ENCODE results near the gene TIMM23. TPM values are rescaled to one million over a fixed set of nuclear protein-coding genes. Genes with fewer than 3 reads are reported as not detected.
"Not testable (repeated sequence)": the region's sequence is repeated elsewhere in the genome, so short reads cannot be mapped to it uniquely, and the experiment has no call there.

The TIMM23 gene, protein sequence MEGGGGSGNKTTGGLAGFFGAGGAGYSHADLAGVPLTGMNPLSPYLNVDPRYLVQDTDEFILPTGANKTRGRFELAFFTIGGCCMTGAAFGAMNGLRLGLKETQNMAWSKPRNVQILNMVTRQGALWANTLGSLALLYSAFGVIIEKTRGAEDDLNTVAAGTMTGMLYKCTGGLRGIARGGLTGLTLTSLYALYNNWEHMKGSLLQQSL
- 102 and 107 TPM in 2 replicates for total RNA-seq

DNA sequence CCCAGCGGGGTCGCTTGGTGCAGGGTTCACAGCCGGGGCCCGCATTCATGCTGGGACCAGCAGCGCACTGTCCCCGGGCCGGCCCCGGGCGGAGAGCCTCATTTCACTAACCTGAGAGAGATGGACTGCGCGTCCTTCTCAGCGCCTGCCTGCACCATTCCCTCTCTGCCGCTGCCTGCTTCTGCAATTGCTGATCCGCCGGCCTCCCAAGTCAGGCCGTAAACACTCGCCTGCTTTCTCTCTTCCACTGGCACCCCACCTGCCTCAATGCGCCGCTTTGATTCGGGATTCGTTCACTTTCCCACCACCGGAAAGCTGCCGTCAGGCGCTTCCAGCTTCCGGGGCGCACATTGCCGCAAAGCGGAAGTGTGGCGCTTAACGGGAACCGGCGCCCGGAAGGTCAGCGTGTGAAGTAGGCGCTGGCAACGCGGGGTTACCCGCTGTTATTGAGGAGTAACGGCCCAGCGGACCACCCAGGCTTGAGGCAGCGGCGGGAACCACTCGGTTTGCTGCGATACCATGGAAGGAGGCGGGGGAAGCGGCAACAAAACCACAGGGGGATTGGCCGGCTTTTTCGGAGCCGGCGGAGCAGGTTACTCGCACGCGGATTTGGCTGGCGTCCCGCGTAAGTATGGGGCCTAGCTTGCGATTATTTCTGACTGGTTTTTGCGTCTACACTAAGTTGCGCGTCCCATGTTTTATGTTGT lies at the start of gene TIMM23:
Gene TIMM23, plus strand, starts transcription at position 384 of the 707 bp plus-strand sequence. Its CDS starts 136 bp downstream, at position 520.
- intact Hi-C loops (cut with micrococcal nuclease) = loop anchor here (2.0 kb wide), 1 partner anchor 51 kb away; no protein-coding TSS in a partner anchor
- peak within 1 kb of the TSS; percentile 92 for H3K27ac Mint-ChIP-seq
- H3K27me3 Mint-ChIP-seq (ENCODE audit: insufficient read depth); H3K9me3 Mint-ChIP-seq: not testable (repeated sequence)
- peak; percentile 88 for DNase-seq (ENCODE audit: low spot score)
- H3K36me3 Mint-ChIP-seq (ENCODE audit: low read depth) = peaks cover 14% of the 10 kb centered on the region
- H3K4me3 Mint-ChIP-seq = peak within 1 kb of the TSS; percentile 98
- H3K4me1 Mint-ChIP-seq (ENCODE audit: low read depth) = peaks cover 37% of the 10 kb centered on the region

DNA sequence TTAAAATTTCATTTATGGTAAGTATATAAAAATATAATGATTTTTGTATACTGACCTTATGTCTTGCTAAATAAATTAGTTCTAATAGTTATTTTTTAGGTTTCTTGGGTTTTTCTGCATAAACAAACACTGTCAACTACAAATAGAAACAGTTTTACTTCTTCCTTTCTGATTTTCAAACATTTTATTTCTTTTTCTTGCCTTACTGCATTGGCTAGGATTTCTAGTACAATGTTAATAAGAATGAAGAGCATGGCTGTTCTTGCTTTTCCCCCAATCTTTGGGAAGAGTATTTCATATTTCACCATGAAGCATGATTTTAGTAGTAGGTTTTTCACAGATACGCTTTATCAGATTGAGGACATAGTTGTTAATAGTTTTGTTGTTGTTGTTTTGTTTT lies 45.5 kb upstream of the TIMM23 start:
- H3K4me3 Mint-ChIP-seq; DNase-seq (ENCODE audit: low spot score); H3K36me3 Mint-ChIP-seq (ENCODE audit: low read depth); H3K27ac Mint-ChIP-seq; H3K4me1 Mint-ChIP-seq (ENCODE audit: low read depth); intact Hi-C loops (cut with micrococcal nuclease); H3K27me3 Mint-ChIP-seq (ENCODE audit: insufficient read depth): not testable (repeated sequence)
- peaks cover 12% of the 10 kb centered on the region for H3K9me3 Mint-ChIP-seq

DNA sequence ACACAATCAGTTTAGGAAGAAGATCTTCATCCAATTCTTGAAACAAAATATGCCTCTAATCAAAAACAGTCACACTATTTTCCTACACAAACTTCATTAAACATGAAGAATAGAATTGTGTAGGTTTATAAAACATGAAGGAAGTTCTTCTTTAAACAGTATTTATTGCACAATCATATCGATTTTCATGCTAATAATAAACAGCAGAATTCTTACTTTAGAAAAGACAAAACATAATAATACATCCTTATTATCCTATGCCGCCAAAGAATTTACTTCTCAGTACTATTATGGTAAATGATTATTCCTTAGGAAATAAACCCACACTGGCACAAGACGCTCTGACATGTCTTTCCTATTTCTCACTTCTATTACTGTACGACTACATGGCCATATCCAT lies 41.0 kb upstream of the TIMM23 start:
- peaks cover 12% of the 10 kb centered on the region for H3K9me3 Mint-ChIP-seq
- H3K4me3 Mint-ChIP-seq; DNase-seq (ENCODE audit: low spot score); H3K27me3 Mint-ChIP-seq (ENCODE audit: insufficient read depth); H3K4me1 Mint-ChIP-seq (ENCODE audit: low read depth); H3K27ac Mint-ChIP-seq; H3K36me3 Mint-ChIP-seq (ENCODE audit: low read depth); intact Hi-C loops (cut with micrococcal nuclease): not testable (repeated sequence)

DNA sequence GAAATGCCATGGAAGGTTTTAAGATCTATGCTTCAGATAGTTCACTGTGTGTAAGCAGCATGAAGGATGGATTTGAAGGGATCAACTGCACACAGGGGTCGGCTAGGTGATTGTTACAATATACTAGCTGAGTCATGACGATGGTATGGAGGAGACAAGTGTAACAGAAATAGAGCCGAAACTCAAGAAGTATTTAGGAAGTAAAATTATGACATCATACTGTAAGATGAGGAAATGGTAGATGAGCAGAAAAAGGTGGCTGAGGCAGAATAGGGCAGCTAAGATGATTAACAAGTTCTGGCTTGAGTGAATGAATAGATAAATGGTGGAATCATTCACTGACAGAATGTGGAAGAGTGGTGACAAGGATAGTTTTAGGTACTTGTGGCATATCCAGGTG lies 37.5 kb upstream of the TIMM23 start:
- H3K36me3 Mint-ChIP-seq (ENCODE audit: low read depth); H3K4me1 Mint-ChIP-seq (ENCODE audit: low read depth); H3K27ac Mint-ChIP-seq; H3K9me3 Mint-ChIP-seq; H3K4me3 Mint-ChIP-seq; DNase-seq (ENCODE audit: low spot score); H3K27me3 Mint-ChIP-seq (ENCODE audit: insufficient read depth); intact Hi-C loops (cut with micrococcal nuclease): not testable (repeated sequence)

DNA sequence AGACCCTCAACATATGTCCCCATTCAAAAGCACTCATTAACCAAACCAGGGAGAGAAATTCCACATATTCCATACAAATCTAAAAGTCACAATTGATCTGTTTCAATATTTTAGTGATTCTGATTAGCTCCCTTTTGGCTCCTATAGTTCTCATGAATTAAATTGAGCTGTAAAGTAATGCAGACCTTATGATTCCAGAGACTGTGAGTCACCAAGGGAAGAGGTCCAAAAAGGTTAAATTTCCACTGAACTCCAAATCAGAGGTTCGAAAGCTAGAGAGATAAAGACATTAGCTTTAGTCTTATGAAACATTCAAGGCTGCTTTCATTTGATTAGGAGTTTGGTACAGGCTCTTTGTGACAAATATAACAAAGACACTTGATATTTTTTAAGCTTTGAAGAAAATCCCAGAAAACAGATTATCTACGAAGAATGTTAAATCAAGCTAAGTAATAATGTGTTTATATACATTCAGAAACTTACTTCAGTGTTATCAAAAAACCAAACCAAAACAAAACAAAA lies 33.1 kb upstream of the TIMM23 start:
- DNase-seq (ENCODE audit: low spot score); H3K9me3 Mint-ChIP-seq; H3K27me3 Mint-ChIP-seq (ENCODE audit: insufficient read depth); H3K4me1 Mint-ChIP-seq (ENCODE audit: low read depth); H3K27ac Mint-ChIP-seq; H3K4me3 Mint-ChIP-seq; H3K36me3 Mint-ChIP-seq (ENCODE audit: low read depth); intact Hi-C loops (cut with micrococcal nuclease): not testable (repeated sequence)

DNA sequence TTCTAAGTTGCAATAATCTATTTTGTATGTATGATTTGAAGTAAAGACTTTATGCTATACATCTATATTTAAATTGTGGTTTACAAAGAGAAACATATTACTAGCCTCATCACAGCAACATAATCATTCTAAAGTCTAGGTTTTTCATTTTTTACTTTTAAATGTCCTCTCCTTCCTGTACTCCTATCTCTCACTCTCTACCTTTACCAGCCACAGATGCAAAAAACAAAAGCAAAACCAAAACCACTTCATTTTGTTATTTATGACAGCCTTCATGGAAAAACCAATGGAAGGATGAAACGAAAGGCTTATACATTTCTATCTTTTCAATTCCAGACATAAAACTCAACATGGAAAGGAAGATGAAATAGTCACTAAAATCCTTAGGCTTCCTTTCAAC lies 31.1 kb upstream of the TIMM23 start:
- H3K9me3 Mint-ChIP-seq; intact Hi-C loops (cut with micrococcal nuclease); H3K4me3 Mint-ChIP-seq; H3K36me3 Mint-ChIP-seq (ENCODE audit: low read depth); H3K27me3 Mint-ChIP-seq (ENCODE audit: insufficient read depth); DNase-seq (ENCODE audit: low spot score); H3K4me1 Mint-ChIP-seq (ENCODE audit: low read depth); H3K27ac Mint-ChIP-seq: not testable (repeated sequence)

DNA sequence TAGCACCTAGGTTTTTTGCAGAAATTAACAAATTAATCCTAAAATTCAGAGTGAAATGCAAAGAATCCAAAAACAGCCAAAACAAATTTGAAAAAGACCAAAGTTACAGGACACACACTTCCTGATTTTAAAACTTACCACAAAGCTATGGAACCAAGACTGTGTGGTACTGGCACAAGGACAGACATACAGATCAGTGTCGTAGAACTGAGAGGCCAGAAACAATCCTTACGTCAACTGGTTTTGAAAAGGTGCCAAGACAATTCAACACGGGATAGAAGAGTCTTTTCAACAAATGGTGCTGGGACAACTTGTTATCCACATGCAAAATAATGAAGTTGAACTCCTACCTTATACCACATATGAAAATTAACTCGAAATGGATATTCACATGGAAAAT lies 26.8 kb upstream of the TIMM23 start:
- intact Hi-C loops (cut with micrococcal nuclease); H3K9me3 Mint-ChIP-seq: not testable (repeated sequence)

DNA sequence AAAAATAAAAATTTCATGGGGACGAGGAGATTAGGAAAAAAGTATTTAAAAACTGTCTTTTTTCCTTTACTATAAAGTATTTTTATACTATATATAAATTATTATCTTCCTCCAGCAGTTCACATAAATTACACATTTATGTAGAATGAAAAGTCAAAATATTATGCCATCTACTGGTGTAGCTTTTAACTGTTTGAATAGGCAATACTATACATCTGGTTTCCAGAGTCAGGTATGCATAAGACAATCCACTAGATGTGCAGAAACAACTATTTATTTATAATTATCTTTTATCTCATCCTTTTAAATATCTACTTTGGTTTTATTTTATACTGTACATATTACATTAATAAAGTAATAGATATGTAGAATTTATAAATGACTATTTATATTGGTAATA lies 24.9 kb upstream of the TIMM23 start:
- H3K4me3 Mint-ChIP-seq; H3K4me1 Mint-ChIP-seq (ENCODE audit: low read depth); H3K36me3 Mint-ChIP-seq (ENCODE audit: low read depth); H3K9me3 Mint-ChIP-seq; H3K27ac Mint-ChIP-seq; H3K27me3 Mint-ChIP-seq (ENCODE audit: insufficient read depth); intact Hi-C loops (cut with micrococcal nuclease); DNase-seq (ENCODE audit: low spot score): not testable (repeated sequence)

More for the DNA sequence above, 26.8 kb upstream of the TIMM23 start:
- not testable (repeated sequence) for H3K4me1 Mint-ChIP-seq (ENCODE audit: low read depth); H3K4me3 Mint-ChIP-seq; H3K27me3 Mint-ChIP-seq (ENCODE audit: insufficient read depth); DNase-seq (ENCODE audit: low spot score); H3K36me3 Mint-ChIP-seq (ENCODE audit: low read depth); H3K27ac Mint-ChIP-seq

DNA sequence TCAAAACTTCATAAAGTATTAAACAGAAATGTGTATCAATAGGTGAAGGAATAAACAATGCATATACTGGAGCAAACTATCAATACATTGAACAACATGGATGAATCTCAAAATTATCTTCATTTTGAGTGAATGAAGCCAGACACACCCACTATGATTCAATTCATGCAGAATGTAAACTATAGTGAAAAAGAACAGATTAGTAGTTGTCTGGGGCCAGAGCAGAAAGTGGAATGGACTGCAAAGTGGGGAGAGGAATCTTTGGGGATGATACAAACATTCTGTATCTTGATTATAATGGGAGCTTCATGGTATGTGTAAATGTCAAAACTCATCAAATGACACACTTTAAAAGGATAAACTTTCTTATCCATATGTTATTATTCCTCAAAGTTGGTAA lies 23.5 kb upstream of the TIMM23 start:
- intact Hi-C loops (cut with micrococcal nuclease); H3K4me3 Mint-ChIP-seq; H3K27ac Mint-ChIP-seq; DNase-seq (ENCODE audit: low spot score); H3K27me3 Mint-ChIP-seq (ENCODE audit: insufficient read depth); H3K9me3 Mint-ChIP-seq; H3K4me1 Mint-ChIP-seq (ENCODE audit: low read depth); H3K36me3 Mint-ChIP-seq (ENCODE audit: low read depth): not testable (repeated sequence)

DNA sequence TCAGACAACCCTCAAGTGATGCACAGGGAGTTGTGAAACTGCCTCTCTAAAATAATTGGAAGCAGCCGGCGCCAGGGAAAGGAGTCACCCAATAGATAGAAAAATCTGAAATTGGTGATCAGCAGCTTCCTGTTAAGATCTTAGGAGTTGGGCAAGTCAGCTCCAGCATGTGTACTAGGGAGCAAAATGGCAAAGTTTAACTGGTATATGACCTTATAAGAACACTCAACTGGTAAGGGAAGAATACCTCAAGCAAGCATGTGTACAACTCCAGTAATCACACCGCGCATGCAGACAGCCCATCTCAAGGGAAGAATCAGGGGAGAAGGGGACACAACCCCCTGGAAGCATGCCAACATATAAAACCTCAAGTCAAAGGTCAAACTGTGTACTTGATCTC lies 17.9 kb upstream of the TIMM23 start:
- H3K4me3 Mint-ChIP-seq; H3K27me3 Mint-ChIP-seq (ENCODE audit: insufficient read depth); H3K9me3 Mint-ChIP-seq; H3K4me1 Mint-ChIP-seq (ENCODE audit: low read depth); H3K27ac Mint-ChIP-seq; H3K36me3 Mint-ChIP-seq (ENCODE audit: low read depth); DNase-seq (ENCODE audit: low spot score); intact Hi-C loops (cut with micrococcal nuclease): not testable (repeated sequence)

DNA sequence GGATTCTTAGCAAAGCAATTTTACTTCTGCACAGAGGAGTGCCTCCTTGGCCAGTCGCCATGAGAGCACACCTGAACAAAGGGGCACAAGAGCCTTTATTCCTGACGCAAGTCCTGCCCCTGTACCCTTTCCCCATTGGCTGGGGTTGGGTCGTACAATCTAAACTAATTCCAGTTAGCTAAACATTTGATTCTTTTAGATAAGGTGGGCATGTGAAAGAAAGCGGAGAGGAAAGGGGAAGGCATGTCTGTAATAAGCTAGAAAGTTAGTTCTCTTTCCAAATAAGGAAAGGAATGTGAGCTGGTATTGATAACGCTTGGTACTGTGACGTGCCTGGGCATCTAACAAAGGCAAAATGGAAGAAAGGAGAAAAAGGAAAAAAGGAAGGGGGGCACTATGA lies 15.7 kb upstream of the TIMM23 start:
- H3K9me3 Mint-ChIP-seq; DNase-seq (ENCODE audit: low spot score); H3K27me3 Mint-ChIP-seq (ENCODE audit: insufficient read depth); H3K4me1 Mint-ChIP-seq (ENCODE audit: low read depth); H3K27ac Mint-ChIP-seq; H3K4me3 Mint-ChIP-seq; H3K36me3 Mint-ChIP-seq (ENCODE audit: low read depth); intact Hi-C loops (cut with micrococcal nuclease): not testable (repeated sequence)

DNA sequence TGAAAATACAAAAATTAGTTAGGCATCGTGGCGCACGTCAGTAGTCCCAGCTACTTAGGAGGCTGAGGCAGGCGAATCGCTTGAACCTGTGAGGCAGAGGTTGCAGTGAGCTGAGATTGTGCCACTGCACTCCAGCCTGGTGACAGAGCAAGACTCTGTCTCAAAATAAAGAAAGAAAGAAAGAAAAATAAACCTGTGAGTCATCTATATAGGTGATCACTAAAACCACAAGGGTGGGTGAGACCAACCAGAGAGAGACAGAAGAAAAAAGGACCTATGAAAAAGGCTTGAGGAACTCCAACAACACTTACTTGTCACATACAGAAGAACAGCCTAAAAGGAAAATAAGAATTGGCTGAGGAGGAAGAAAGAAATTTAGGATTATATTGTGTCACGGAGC lies 14.4 kb upstream of the TIMM23 start:
- DNase-seq (ENCODE audit: low spot score); H3K36me3 Mint-ChIP-seq (ENCODE audit: low read depth); H3K4me3 Mint-ChIP-seq; H3K27me3 Mint-ChIP-seq (ENCODE audit: insufficient read depth); intact Hi-C loops (cut with micrococcal nuclease); H3K27ac Mint-ChIP-seq; H3K9me3 Mint-ChIP-seq; H3K4me1 Mint-ChIP-seq (ENCODE audit: low read depth): not testable (repeated sequence)

DNA sequence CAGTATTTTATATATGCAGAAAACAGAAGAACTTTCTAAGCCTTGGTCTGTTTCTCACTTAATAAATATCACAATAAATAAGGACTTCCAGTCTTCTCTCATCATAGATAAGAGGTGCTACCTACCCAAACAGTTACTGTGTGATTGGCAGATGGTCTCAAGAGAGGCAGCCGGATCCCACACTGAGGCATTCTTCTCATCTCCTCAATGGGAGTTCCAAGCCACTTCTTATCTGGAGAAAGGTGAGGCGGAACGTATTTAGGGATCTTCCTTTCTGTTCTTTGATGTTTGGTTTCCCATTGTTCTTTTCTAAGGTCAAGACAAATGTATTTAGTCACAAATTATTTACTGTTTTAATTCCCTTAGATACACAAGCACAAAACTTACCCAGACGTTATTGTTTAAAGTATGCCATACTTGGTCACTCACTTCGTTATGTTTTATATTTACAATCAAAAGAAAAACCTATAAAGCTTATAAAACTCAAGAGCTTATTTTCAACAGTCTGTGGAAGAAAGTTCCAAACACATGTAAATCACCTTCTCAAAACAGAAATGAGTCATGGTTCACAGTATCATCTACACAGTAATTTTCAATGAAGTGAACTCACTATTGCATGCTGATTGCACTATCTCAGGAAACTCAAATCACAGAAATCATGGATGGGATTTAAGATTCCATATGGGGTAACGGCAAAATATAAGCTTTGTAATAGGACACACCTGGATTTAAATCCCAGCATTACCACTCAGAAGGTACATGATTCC lies 9.4 kb upstream of the TIMM23 start:
- H3K27me3 Mint-ChIP-seq (ENCODE audit: insufficient read depth); H3K36me3 Mint-ChIP-seq (ENCODE audit: low read depth); H3K4me3 Mint-ChIP-seq; H3K27ac Mint-ChIP-seq; DNase-seq (ENCODE audit: low spot score); H3K4me1 Mint-ChIP-seq (ENCODE audit: low read depth); intact Hi-C loops (cut with micrococcal nuclease); H3K9me3 Mint-ChIP-seq: not testable (repeated sequence)

Measured in activated T-helper 1 cell treated with anti-CD3 and anti-CD28 coated beads, Interleukin-12 subunit alpha, Interleukin-12 subunit beta, Interleukin-2, Interleukin-4 antibody, amounts not matched to agents 30 ng/mL and 10 ng/mL and 1 ng/mL, durations not matched to agents 14 hours and 24 hours and 36 hours (primary cell).